NCI-H524 treated with DMSO at 0.1 percent for 48 hours (cell line): ENCODE data around the gene ZNF20.

Experiments used
- DNase-seq: peaks from one replicate; lab custom pipeline; 2025; lab: John Stamatoyannopoulos, UW

ZNF20 gene

GRCh38 chr19:12139885-12140544 is at the start of gene ZNF20:
ZNF20 (minus strand) TSS chr19:12140350; CDS start chr19:12140182, 168 bp downstream.
- DNase-seq = peak; percentile 76

- no peak for DNase-seq
Observed at GRCh38 chr19:12187625-12188024, 47.5 kb upstream of the ZNF20 start.

- DNase-seq = no peak
Observed at GRCh38 chr19:12180377-12180776, 40.2 kb upstream of the ZNF20 start.

- no peak for DNase-seq
Observed at GRCh38 chr19:12166626-12167025, 26.5 kb upstream of the ZNF20 start.

GRCh38 chr19:12163826-12164225 is 23.7 kb upstream of the ZNF20 start:
- DNase-seq = no peak

GRCh38 chr19:12162882-12163806 is 23.0 kb upstream of the ZNF20 start, which contains the start of gene ZNF136:
ZNF136 (plus strand) TSS chr19:12163096; CDS start chr19:12163204, 108 bp downstream.
- DNase-seq = peak; percentile 73

GRCh38 chr19:12162513-12162881 is 22.3 kb upstream of the ZNF20 start:
- DNase-seq = no peak

GRCh38 chr19:12159773-12160414 is 19.7 kb upstream of the ZNF20 start:
- no peak for DNase-seq

GRCh38 chr19:12156223-12157058 is 16.3 kb upstream of the ZNF20 start, which contains the start of gene ZNF625:
ZNF625 (minus strand) TSS chr19:12156734; CDS start chr19:12156558, 176 bp downstream.
- DNase-seq = peak; percentile 76

GRCh38 chr19:12155324-12155860 is 15.2 kb upstream of the ZNF20 start:
- no peak for DNase-seq

GRCh38 chr19:12145348-12145747 is 5.2 kb upstream of the ZNF20 start:
- no peak for DNase-seq

GRCh38 chr19:12141405-12141736 is 1.2 kb upstream of the ZNF20 start:
- no peak for DNase-seq

GRCh38 chr19:12140545-12141404 is 625 bp upstream of the ZNF20 start:
- DNase-seq = peak; percentile 55

- DNase-seq = no peak
Observed at GRCh38 chr19:12139269-12139668, 881 bp downstream of the ZNF20 start.

GRCh38 chr19:12137221-12137940 is 2.8 kb downstream of the ZNF20 start:
- DNase-seq = no peak

- no peak for DNase-seq
Observed at GRCh38 chr19:12133069-12133468, 7.1 kb downstream of the ZNF20 start.

- DNase-seq = no peak
Observed at GRCh38 chr19:12126707-12127106, 13.4 kb downstream of the ZNF20 start.

GRCh38 chr19:12117201-12117970 is 22.8 kb downstream of the ZNF20 start:
- no peak for DNase-seq

- DNase-seq = no peak
Observed at GRCh38 chr19:12113121-12113520, 27.0 kb downstream of the ZNF20 start.
